Pancreas (tissue), 10 donors: Measurements from ENCODE around the gene ZNF737. TPM values are rescaled to one million over a fixed set of nuclear protein-coding genes. Genes with fewer than 3 reads are reported as not detected.

Experiments
- ATAC-seq, 4 donors: fragments of 200-7000 bp; cut with Tn5 transposase; one replicate each; pipeline versions ENCODE4 v1.8.0 to v1.9.1; 2020; ENCODE audit warnings: mild to moderate bottlenecking in 4 of 4, moderate library complexity in 4 of 4
- DNase-seq, 6 donors: peaks; one replicate each; pipeline ENCODE4 v3.0.0-alpha.2; 2020
- FAIRE-seq: peaks from 2 replicates; lab custom pipeline; 2012; peaks lifted over from hg19 to GRCh38; lab: Jason Lieb, UNC
- H3K27ac ChIP-seq, 4 donors: fragments of 200-600 bp; sonication (generic); 1 replicate in 3 of 4; 2 replicates in 1 of 4; pipeline versions ENCODE4 v1.5.0 to v1.8.0; 2020
- H3K27me3 ChIP-seq, 4 donors: fragments of 200-600 bp; one replicate each; pipeline ENCODE4 v1.8.0; 2021
- H3K36me3 ChIP-seq, 3 donors: fragments of 200-600 bp; sonication (generic) in 1 of 3; one replicate each; pipeline versions ENCODE4 v1.5.0 to v1.8.0; 2020 to 2021
- H3K4me1 ChIP-seq, 3 donors: fragments of 200-600 bp; one replicate each; pipeline ENCODE4 v1.8.0; 2021
- H3K4me3 ChIP-seq, 4 donors: fragments of 200-600 bp; sonication (generic) in 2 of 4; one replicate each; pipeline versions ENCODE4 v1.5.0 to v1.8.0; 2020 to 2021
- H3K9me3 ChIP-seq, 4 donors: fragments of 200-600 bp; one replicate each; pipeline ENCODE4 v1.8.0; 2021
- CTCF ChIP-seq, 4 donors: fragments of 200-600 bp; sonication (generic) in 3 of 4; IDR thresholded peaks; one replicate each; pipeline versions ENCODE4 v1.5.0 to v1.8.0; 2021; ENCODE audit warnings: antibody characterized with exemption in 4 of 4
- WGBS, 2 donors: extraction: QIAGEN DNeasy Blood & Tissue Kit; methylation state at CpG; one replicate each; pipeline ENCODE4 v1.1.7; 2013; 5-methylcytosine and 5-hydroxymethylcytosine counted together
- intact Hi-C, 3 donors: fragments of 100-400 bp; cut with DNase I; formaldehyde crosslinking; loops; one replicate each; pipeline versions ENCODE4 v1.11.1 to v1.14.2; 2022
- polyA plus RNA-seq, 2 donors: library from polyadenylated mRNA; stranded (reverse); fragments of 200-250 nt; gene quantifications; one replicate each; pipeline ENCODE4 v1.2.3, GENCODE V29; 2013
- total RNA-seq, 6 donors: library from RNA; stranded (reverse); fragmentation: NEBNext Ultra II Directional in 4 of 6; extraction: Animal tissue kit (Norgen Biotek cat#: 25700) in 4 of 6; gene quantifications; one replicate each; pipeline versions ENCODE4 v1.2.1 to v1.2.4, GENCODE V29; 2021 to 2023
- donor health status: healthy with polysubstance abuse.
- donor health status: DM: no; HTN: no; CAD: no; lungs with moderate emphysema.
- donor health status: DM: no; HTN: no; CAD: no.
- donor health status: control.
- donor health status: control.
- donor health status: Bipolar disorder and iron deficiency.
- donor health status: DM: yes; HTN: yes; CAD: no.
- donor health status: DM: no; HTN: no; CAD: no.
- donor health status: DM: no; HTN: no; CAD: no.
- donor health status: DM: yes; HTN: yes; CAD: no.

The ZNF737 gene
- total and polyA plus RNA-seq, 8 donors, result 5.2 to 25.3 (median 8.1) TPM

GRCh38 chr19:20513189-20513904, 52.2 kb downstream of the ZNF737 start:
- Histone ChIP-seq H3K9me3 (no peaks in the 10 kb centered on the region), H3K36me3 (no peaks in the 10 kb centered on the region), H3K27ac (no peak overlapping the region), H3K4me3 (no peak overlapping the region), H3K27me3 (no peaks in the 10 kb centered on the region), H3K4me1 (no peaks in the 10 kb centered on the region)
- no peak for TF ChIP-seq CTCF (IDR thresholded peaks at IDR 0.05)
- no peak for ATAC-seq
- DNase-seq, result no peak
- FAIRE-seq, result no peak
- intact Hi-C loops, result no loop called here
- 60 to 73% methylated on average over 5 of the region's 5 CpGs for WGBS, 2 donors

GRCh38 chr19:20503476-20503875, 62.1 kb downstream of the ZNF737 start:
- DNase-seq (peak in 2 of 6 donors; percentile 35 to 46), FAIRE-seq (no peak), ATAC-seq (peak in 1 of 4 donors; percentile 27)
- no peak for TF ChIP-seq CTCF (IDR thresholded peaks at IDR 0.05)
- 43 to 45% methylated on average over 1 of the region's 1 CpG for WGBS, 2 donors
- Histone ChIP-seq H3K27me3 (no peaks in the 10 kb centered on the region), H3K9me3 (no peaks in the 10 kb centered on the region), H3K36me3 (no peaks in the 10 kb centered on the region), H3K4me3 (no peak overlapping the region), H3K4me1 (no peaks in the 10 kb centered on the region), H3K27ac (no peak overlapping the region)
- intact Hi-C loops, result no loop called here

Other genes starting within 250 kb of the ZNF737 start
- 1 to 10 TPM; 4.3 to 9.2 (median 6.9) TPM for gene ZNF626, start 95.8 kb upstream of the ZNF737 start, total RNA-seq
- 1 to 10 TPM; 1.1 to 1.9 TPM for gene ZNF626, start 95.8 kb upstream of the ZNF737 start, polyA plus RNA-seq
- 1 to 10 TPM; 2.2 to 4.5 (median 2.9) TPM for gene ZNF66, start 210.5 kb upstream of the ZNF737 start, total RNA-seq
- gene ZNF66, start 210.5 kb upstream of the ZNF737 start, polyA plus RNA-seq, result 1 to 10 TPM; 1.4 to 2.7 TPM